BE2C (cell line): ENCODE measurements around the gene POMGNT2.
A peak's percentile ranks its signal among the peaks of the same experiment; 100 is the strongest.

ENCODE experiments used
- DNase-seq: peaks from one replicate; pipeline ENCODE4 v3.0.0-alpha.2; 2020
- H3K27me3 ChIP-seq: fragments of 250-450 bp; sonication (Bioruptor Pico); 2 replicates; pipeline ENCODE4 v1.5.1; 2020; ENCODE audit warnings: mild to moderate bottlenecking
- H3K36me3 ChIP-seq: fragments of 250-450 bp; sonication (Bioruptor Pico); 2 replicates; pipeline ENCODE4 v1.5.1; 2020; ENCODE audit warnings: mild to moderate bottlenecking
- H3K4me1 ChIP-seq: fragments of 250-450 bp; sonication (Bioruptor Pico); 2 replicates; pipeline ENCODE4 v1.5.1; 2020
- H3K4me3 ChIP-seq: 2 replicates; pipeline ENCODE4 v1.5.1; 2011; ENCODE audit warnings: low read depth, low read length
- H3K9me3 ChIP-seq: fragments of 250-450 bp; sonication (Bioruptor Pico); 2 replicates; pipeline ENCODE4 v1.5.1; 2020
- CTCF ChIP-seq: IDR thresholded peaks from 2 replicates; pipeline ENCODE4 v1.5.1; 2012; ENCODE audit warnings: mild to moderate bottlenecking, low read depth, low read length

Gene POMGNT2

GRCh38 chr3:43106293-43106628 lies 382 bp upstream of the POMGNT2 start:
- Histone ChIP-seq H3K4me1 (no peaks in the 10 kb centered on the region), H3K4me3 (peak overlapping the region; percentile 56)
- no peak for TF ChIP-seq CTCF

GRCh38 chr3:43104660-43105595 lies 951 bp downstream of the POMGNT2 start:
- no peaks in the 10 kb centered on the region for H3K9me3 ChIP-seq
- peak overlapping the region; percentile 14; the same call in 1 of the 2 replicates for H3K4me3 ChIP-seq
- no peaks in the 10 kb centered on the region for H3K36me3 ChIP-seq
- H3K4me1 ChIP-seq = no peaks in the 10 kb centered on the region
- DNase-seq = no peak
- H3K27me3 ChIP-seq = no peaks in the 10 kb centered on the region
- TF ChIP-seq CTCF = no peak

More at GRCh38 chr3:43106293-43106628, 382 bp upstream of the POMGNT2 start:
- H3K27me3 ChIP-seq = no peaks in the 10 kb centered on the region
- no peak for DNase-seq
- H3K36me3 ChIP-seq = no peaks in the 10 kb centered on the region
- no peaks in the 10 kb centered on the region for H3K9me3 ChIP-seq

GRCh38 chr3:43104039-43104438 lies 1.8 kb downstream of the POMGNT2 start:
- Histone ChIP-seq H3K4me1 (no peaks in the 10 kb centered on the region), H3K27me3 (no peaks in the 10 kb centered on the region), H3K9me3 (no peaks in the 10 kb centered on the region), H3K4me3 (no peak overlapping the region), H3K36me3 (no peaks in the 10 kb centered on the region)
- DNase-seq = no peak
- no peak for TF ChIP-seq CTCF

GRCh38 chr3:43102773-43103480 lies 3.0 kb downstream of the POMGNT2 start:
- H3K36me3 ChIP-seq = no peaks in the 10 kb centered on the region
- no peaks in the 10 kb centered on the region for H3K9me3 ChIP-seq
- H3K4me3 ChIP-seq = no peak overlapping the region
- H3K4me1 ChIP-seq = no peaks in the 10 kb centered on the region
- no peaks in the 10 kb centered on the region for H3K27me3 ChIP-seq
- TF ChIP-seq CTCF = no peak
- no peak for DNase-seq

- Histone ChIP-seq H3K27me3 (no peaks in the 10 kb centered on the region), H3K9me3 (no peaks in the 10 kb centered on the region), H3K36me3 (no peaks in the 10 kb centered on the region), H3K4me3 (no peak overlapping the region), H3K4me1 (no peaks in the 10 kb centered on the region)
- TF ChIP-seq CTCF = no peak
- no peak for DNase-seq
Observed at GRCh38 chr3:43098761-43099160, 7.1 kb downstream of the POMGNT2 start.
